HEK293T (cell line): ENCODE data around the gene ITGA8.

Experiments
- ARNT ChIP-seq: fragments of 450-650 bp; IDR thresholded peaks from 2 replicates; pipeline ENCODE4 v1.6.1; 2017; ENCODE audit warnings: mild to moderate bottlenecking
- BHLHE40 ChIP-seq: fragments of 450-650 bp; IDR thresholded peaks from 2 replicates; pipeline ENCODE4 v1.6.1; 2016; ENCODE audit warnings: mild to moderate bottlenecking, moderate library complexity, borderline replicate concordance
- ELF4 ChIP-seq: fragments of 450-650 bp; IDR thresholded peaks from 2 replicates; pipeline ENCODE4 v1.6.1; 2017; ENCODE audit warnings: antibody characterized with exemption
- FOXK2 ChIP-seq: fragments of 450-650 bp; IDR thresholded peaks from 2 replicates; pipeline ENCODE4 v1.6.1; 2016; ENCODE audit warnings: mild to moderate bottlenecking
- FOXM1 ChIP-seq: fragments of 450-650 bp; IDR thresholded peaks from 2 replicates; pipeline ENCODE4 v1.6.1; 2017; ENCODE audit warnings: mild to moderate bottlenecking, borderline replicate concordance
- HDGF ChIP-seq: fragments of 450-650 bp; IDR thresholded peaks from 2 replicates; pipeline ENCODE4 v1.6.1; 2017; ENCODE audit warnings: antibody characterized with exemption, borderline replicate concordance
- L3MBTL2 ChIP-seq: fragments of 450-650 bp; conservative IDR thresholded peaks from 2 replicates; pipeline ENCODE4 v1.6.1; 2016; ENCODE audit warnings: mild to moderate bottlenecking
- LEF1 ChIP-seq: fragments of 450-650 bp; IDR thresholded peaks from 2 replicates; pipeline ENCODE4 v1.6.1; 2017; ENCODE audit warnings: mild to moderate bottlenecking, borderline replicate concordance
- NFRKB ChIP-seq: fragments of 450-650 bp; IDR thresholded peaks from 2 replicates; pipeline ENCODE4 v1.6.1; 2016; ENCODE audit warnings: mild to moderate bottlenecking, moderate library complexity
- SP1 ChIP-seq: fragments of 450-650 bp; IDR thresholded peaks from 2 replicates; pipeline ENCODE4 v1.6.1; 2017
- SUZ12 ChIP-seq: fragments of 450-650 bp; IDR thresholded peaks from 2 replicates; pipeline ENCODE4 v1.6.1; 2016; ENCODE audit warnings: mild to moderate bottlenecking
- TARDBP ChIP-seq: fragments of 450-650 bp; IDR thresholded peaks from 2 replicates; pipeline ENCODE4 v1.6.1; 2016

- TF ChIP-seq HDGF (no peak), FOXK2 (no peak), TARDBP (no peak), L3MBTL2 (no peak), SP1 (no peak), BHLHE40 (no peak), NFRKB (no peak), ELF4 (no peak), FOXM1 (no peak), ARNT (no peak), SUZ12 (no peak), LEF1 (no peak)
Measured at GRCh38 chr10:15754937-15755336, 35.2 kb upstream of the ITGA8 start.
